ENCODE results near the gene DMD. TPM values are rescaled to one million over a fixed set of nuclear protein-coding genes. Genes with fewer than 3 reads are reported as not detected.

Gene DMD
- total RNA-seq, 5 donors from 2014 or later (not counting 1 experiment from before 2014, with no cell fraction given), result 0.73 to 1.6 (median 0.88) TPM; not detected in 1

DNA sequence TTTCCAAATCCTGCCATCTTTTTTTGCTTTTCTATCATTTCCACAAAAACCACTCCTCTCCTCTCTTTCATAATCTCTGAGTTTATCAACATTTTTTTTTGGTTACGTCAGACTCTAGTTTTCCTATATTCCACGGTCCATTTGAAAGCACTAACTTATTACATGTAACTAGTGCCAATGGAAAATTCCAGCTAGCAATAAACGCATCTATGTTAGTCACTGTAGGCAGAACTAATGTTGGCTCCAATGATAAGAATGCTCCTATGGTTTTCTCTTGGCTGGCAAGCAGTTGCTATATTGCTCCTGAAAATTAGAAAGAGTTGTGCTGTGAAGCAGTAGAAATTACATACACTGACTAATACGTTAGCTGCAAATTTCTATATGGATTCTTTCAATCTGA is 1504.9 kb downstream of the DMD start:
- CTCF ChIA-PET, result interaction anchor here in 1 of 2 donors (0.6 kb wide), 1 partner anchor 263 kb away, joined by 5 read pairs; no protein-coding TSS in a partner anchor

DNA sequence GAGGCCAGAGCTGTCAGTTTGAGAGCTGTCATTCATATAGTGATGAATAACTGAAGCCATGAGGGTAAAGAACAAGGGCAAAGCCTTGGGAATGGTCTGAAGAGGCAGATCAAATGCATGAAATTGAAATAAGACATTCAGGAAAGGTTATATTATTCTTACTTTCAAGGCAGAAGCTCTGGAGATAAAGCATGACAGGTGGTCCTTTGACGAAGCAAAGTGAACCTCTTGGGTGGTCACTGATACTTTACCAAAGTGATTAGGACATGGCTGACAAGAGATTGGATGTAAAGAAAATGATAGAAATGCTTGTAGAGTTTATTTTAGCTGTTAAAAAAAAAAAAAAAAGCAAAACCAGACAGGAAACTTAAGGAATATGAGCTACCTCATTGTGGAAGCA is 1505.5 kb downstream of the DMD start:
- H3K36me3 Mint-ChIP-seq, result no peaks in the 10 kb centered on the region
- H3K27ac ChIP-seq (ENCODE audit: low read length), result no peak overlapping the region
- no peak overlapping the region for H3K4me3 ChIP-seq (ENCODE audit: control insufficient read depth in 1 of 2, extremely low read depth in 1 of 2, low read length in 1 of 2)
- no peaks in the 10 kb centered on the region for H3K4me1 Mint-ChIP-seq
- peaks cover 0 to 4% of the 10 kb centered on the region in 2 donors for H3K27me3 Mint-ChIP-seq
- H3K27me3 ChIP-seq (replicated peaks in 1 of 2; ENCODE audit: control insufficient read depth in 2 of 2, extremely low read depth in 1 of 2, insufficient read depth in 2 of 2, low read length in 1 of 2), result no peaks in the 10 kb centered on the region
- no CpG with 5 or more reads among the region's 1 CpG for WGBS (ENCODE audit: insufficient coverage)
- DNase-seq, result no peak
- H3K9me3 Mint-ChIP-seq, result no peaks in the 10 kb centered on the region
- no peak for ATAC-seq (replicated peaks in 1 of 4)
- H3K36me3 ChIP-seq (ENCODE audit: control insufficient read depth in 2 of 2, extremely low read depth in 1 of 2, insufficient read depth in 1 of 2, low read length in 1 of 2), result no peaks in the 10 kb centered on the region
- POLR2A ChIA-PET, result interaction anchor here in 1 of 2 donors (0.6 kb wide), 1 partner anchor 64 kb away, joined by 4 read pairs; no protein-coding TSS in a partner anchor
- CTCF ChIA-PET, result interaction anchor here in 1 of 2 donors (0.6 kb wide), 1 partner anchor 264 kb away, joined by 5 read pairs; no protein-coding TSS in a partner anchor
- no peak overlapping the region for H3K4me3 Mint-ChIP-seq
- no peak overlapping the region for H3K27ac Mint-ChIP-seq
- no peaks in the 10 kb centered on the region for H3K4me1 ChIP-seq (ENCODE audit: control insufficient read depth in 1 of 2, extremely low read depth in 1 of 2, insufficient read depth in 2 of 2, low read length in 2 of 2)
- no peaks in the 10 kb centered on the region for H3K9me3 ChIP-seq

More for the DNA sequence above, 1504.9 kb downstream of the DMD start:
- Mint-ChIP-seq H3K9me3 (no peaks in the 10 kb centered on the region), H3K36me3 (no peaks in the 10 kb centered on the region), H3K27ac (no peak overlapping the region), H3K27me3 (peaks cover 0 to 4% of the 10 kb centered on the region in 2 donors), H3K4me3 (no peak overlapping the region), H3K4me1 (no peaks in the 10 kb centered on the region)
- Histone ChIP-seq H3K9me3 (no peaks in the 10 kb centered on the region), H3K27ac (ENCODE audit: low read length) (no peak overlapping the region), H3K27me3 (replicated peaks in 1 of 2; ENCODE audit: control insufficient read depth in 2 of 2, extremely low read depth in 1 of 2, insufficient read depth in 2 of 2, low read length in 1 of 2) (no peaks in the 10 kb centered on the region), H3K36me3 (ENCODE audit: control insufficient read depth in 2 of 2, extremely low read depth in 1 of 2, insufficient read depth in 1 of 2, low read length in 1 of 2) (no peaks in the 10 kb centered on the region), H3K4me3 (ENCODE audit: control insufficient read depth in 1 of 2, extremely low read depth in 1 of 2, low read length in 1 of 2) (no peak overlapping the region), H3K4me1 (ENCODE audit: control insufficient read depth in 1 of 2, extremely low read depth in 1 of 2, insufficient read depth in 2 of 2, low read length in 2 of 2) (no peaks in the 10 kb centered on the region)
- DNase-seq, result no peak
- ATAC-seq (replicated peaks in 1 of 4), result no peak
- WGBS (ENCODE audit: insufficient coverage), result no CpG with 5 or more reads among the region's 4 CpGs
- POLR2A ChIA-PET, result no interaction called here

DNA sequence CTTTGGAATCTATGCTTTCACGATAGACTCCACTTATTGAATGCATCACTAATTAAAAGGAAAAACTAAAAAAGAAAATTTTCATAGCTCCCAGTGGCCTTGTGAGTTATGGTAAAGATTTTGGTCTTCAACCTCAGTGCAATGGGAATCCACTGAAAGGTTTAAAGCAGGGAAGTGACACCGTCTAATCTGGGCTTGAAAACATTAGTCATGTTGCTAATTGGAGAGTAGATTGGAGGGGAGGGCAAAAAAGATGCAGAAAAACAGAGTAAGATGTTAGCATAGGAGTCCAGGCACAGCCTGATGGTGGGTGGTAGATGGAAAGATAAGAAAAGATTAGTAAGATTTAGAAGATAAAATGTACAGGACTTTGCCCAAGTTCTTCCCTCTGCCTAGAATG is 1506.4 kb downstream of the DMD start:
- H3K4me3 Mint-ChIP-seq, result no peak overlapping the region
- no peaks in the 10 kb centered on the region for H3K36me3 Mint-ChIP-seq
- Histone ChIP-seq H3K27ac (ENCODE audit: low read length) (no peak overlapping the region), H3K9me3 (no peaks in the 10 kb centered on the region), H3K4me1 (ENCODE audit: control insufficient read depth in 1 of 2, extremely low read depth in 1 of 2, insufficient read depth in 2 of 2, low read length in 2 of 2) (no peaks in the 10 kb centered on the region), H3K36me3 (ENCODE audit: control insufficient read depth in 2 of 2, extremely low read depth in 1 of 2, insufficient read depth in 1 of 2, low read length in 1 of 2) (no peaks in the 10 kb centered on the region), H3K27me3 (replicated peaks in 1 of 2; ENCODE audit: control insufficient read depth in 2 of 2, extremely low read depth in 1 of 2, insufficient read depth in 2 of 2, low read length in 1 of 2) (no peaks in the 10 kb centered on the region), H3K4me3 (ENCODE audit: control insufficient read depth in 1 of 2, extremely low read depth in 1 of 2, low read length in 1 of 2) (no peak overlapping the region)
- H3K27ac Mint-ChIP-seq, result no peak overlapping the region
- DNase-seq, result no peak
- POLR2A ChIA-PET, result no interaction called here
- WGBS (ENCODE audit: insufficient coverage), result 100% methylated on average over 1 of the region's 2 CpGs
- H3K27me3 Mint-ChIP-seq, result peaks cover 0 to 2% of the 10 kb centered on the region in 2 donors
- CTCF ChIA-PET, result no interaction called here
- no peaks in the 10 kb centered on the region for H3K9me3 Mint-ChIP-seq
- ATAC-seq (replicated peaks in 1 of 4), result no peak
- H3K4me1 Mint-ChIP-seq, result no peaks in the 10 kb centered on the region

DNA sequence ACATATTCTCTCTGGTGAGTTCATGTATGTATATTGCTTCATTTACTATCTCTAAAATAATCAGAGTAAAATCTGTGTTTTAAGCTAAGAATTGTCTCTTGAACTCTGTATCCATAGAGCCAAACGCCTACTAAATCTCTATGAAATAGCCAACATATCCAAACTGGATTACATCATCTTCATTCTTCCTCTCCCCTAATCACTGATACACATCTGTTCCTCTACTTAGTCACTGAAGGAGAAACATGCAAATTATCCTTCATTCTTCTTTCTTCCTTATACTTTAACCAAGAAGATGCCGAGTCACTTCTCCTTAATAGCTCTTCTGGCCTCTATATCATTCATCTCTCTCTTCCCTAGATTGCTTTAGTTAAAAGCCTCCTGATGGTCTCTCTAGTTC is 1509.1 kb downstream of the DMD start:
- ChIA-PET POLR2A (no interaction called here), CTCF (no interaction called here)
- no peaks in the 10 kb centered on the region for H3K36me3 ChIP-seq (ENCODE audit: control insufficient read depth in 2 of 2, extremely low read depth in 1 of 2, insufficient read depth in 1 of 2, low read length in 1 of 2)
- Mint-ChIP-seq H3K4me1 (no peaks in the 10 kb centered on the region), H3K4me3 (no peak overlapping the region), H3K27me3 (no peaks in the 10 kb centered on the region), H3K36me3 (no peaks in the 10 kb centered on the region), H3K27ac (no peak overlapping the region), H3K9me3 (no peaks in the 10 kb centered on the region)
- WGBS (ENCODE audit: insufficient coverage), result no CpG with 5 or more reads among the region's 2 CpGs
- no peak overlapping the region for H3K27ac ChIP-seq (ENCODE audit: low read length)
- no peak overlapping the region for H3K4me3 ChIP-seq (ENCODE audit: control insufficient read depth in 1 of 2, extremely low read depth in 1 of 2, low read length in 1 of 2)
- no peaks in the 10 kb centered on the region for H3K4me1 ChIP-seq (ENCODE audit: control insufficient read depth in 1 of 2, extremely low read depth in 1 of 2, insufficient read depth in 2 of 2, low read length in 2 of 2)
- H3K9me3 ChIP-seq, result no peaks in the 10 kb centered on the region
- ATAC-seq (replicated peaks in 1 of 4), result no peak
- H3K27me3 ChIP-seq (replicated peaks in 1 of 2; ENCODE audit: control insufficient read depth in 2 of 2, extremely low read depth in 1 of 2, insufficient read depth in 2 of 2, low read length in 1 of 2), result no peaks in the 10 kb centered on the region
- no peak for DNase-seq

DNA sequence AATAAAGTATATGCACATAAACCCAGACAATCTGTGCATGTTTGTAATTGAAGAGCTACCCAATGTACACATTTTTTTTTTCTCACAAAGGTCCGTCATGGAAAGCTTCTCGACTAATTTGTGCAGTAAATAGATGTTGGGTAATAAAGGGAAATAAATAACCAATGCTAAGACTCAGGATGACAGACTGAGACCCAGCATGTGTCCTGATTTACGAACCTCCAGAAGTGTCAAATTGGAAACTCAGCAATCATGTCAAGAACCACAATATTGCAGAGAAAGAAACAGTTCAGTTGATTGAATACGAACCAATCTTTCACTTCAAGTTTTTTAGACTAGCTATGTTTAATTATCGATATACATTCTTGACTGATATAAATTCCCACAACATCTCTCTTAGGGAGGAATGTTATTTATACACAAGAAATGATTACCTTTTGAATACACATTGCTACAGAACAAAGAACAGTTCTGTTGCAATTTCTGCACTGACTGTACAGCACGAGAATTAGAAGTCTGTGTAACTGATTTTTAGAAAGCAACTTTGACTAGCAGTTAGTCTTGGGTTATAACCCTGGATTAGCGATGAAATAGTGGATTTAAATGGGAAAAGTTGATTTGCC is 1513.9 kb downstream of the DMD start:
- Mint-ChIP-seq H3K27me3 (no peaks in the 10 kb centered on the region), H3K9me3 (peaks cover 0 to 4% (median 3%) of the 10 kb centered on the region in 3 donors), H3K4me3 (no peak overlapping the region), H3K4me1 (no peaks in the 10 kb centered on the region), H3K36me3 (no peaks in the 10 kb centered on the region), H3K27ac (no peak overlapping the region)
- no peak for ATAC-seq (replicated peaks in 1 of 4)
- WGBS (ENCODE audit: insufficient coverage), result no CpG with 5 or more reads among the region's 7 CpGs
- no peaks in the 10 kb centered on the region for H3K36me3 ChIP-seq (ENCODE audit: control insufficient read depth in 2 of 2, extremely low read depth in 1 of 2, insufficient read depth in 1 of 2, low read length in 1 of 2)
- H3K27ac ChIP-seq (ENCODE audit: low read length), result no peak overlapping the region
- POLR2A ChIA-PET, result no interaction called here
- no peaks in the 10 kb centered on the region for H3K4me1 ChIP-seq (ENCODE audit: control insufficient read depth in 1 of 2, extremely low read depth in 1 of 2, insufficient read depth in 2 of 2, low read length in 2 of 2)
- CTCF ChIA-PET, result no interaction called here
- no peaks in the 10 kb centered on the region for H3K9me3 ChIP-seq
- no peaks in the 10 kb centered on the region for H3K27me3 ChIP-seq (replicated peaks in 1 of 2; ENCODE audit: control insufficient read depth in 2 of 2, extremely low read depth in 1 of 2, insufficient read depth in 2 of 2, low read length in 1 of 2)
- no peak for DNase-seq
- no peak overlapping the region for H3K4me3 ChIP-seq (ENCODE audit: control insufficient read depth in 1 of 2, extremely low read depth in 1 of 2, low read length in 1 of 2)

DNA sequence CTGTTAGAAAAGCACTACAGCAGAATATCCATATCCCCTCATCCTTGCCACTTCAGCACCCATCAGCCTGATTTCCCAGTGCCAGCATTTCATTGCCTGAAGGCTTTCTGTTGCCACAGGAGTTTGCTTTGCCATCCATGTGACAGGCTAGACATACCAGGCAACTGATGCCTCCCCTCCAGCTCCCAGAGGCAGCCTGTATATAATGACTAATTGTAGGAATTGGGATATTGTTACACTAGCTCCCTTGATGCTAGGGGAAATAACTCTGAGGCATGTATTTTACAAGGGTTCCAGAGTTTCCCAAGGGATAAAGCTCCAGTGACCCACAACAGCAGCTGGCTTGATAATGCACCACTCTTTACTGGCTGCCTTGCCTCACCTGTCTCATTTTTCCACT is 1531.5 kb downstream of the DMD start:
- Histone ChIP-seq H3K4me1 (ENCODE audit: control insufficient read depth in 1 of 2, extremely low read depth in 1 of 2, insufficient read depth in 2 of 2, low read length in 2 of 2) (no peaks in the 10 kb centered on the region), H3K27me3 (replicated peaks in 1 of 2; ENCODE audit: control insufficient read depth in 2 of 2, extremely low read depth in 1 of 2, insufficient read depth in 2 of 2, low read length in 1 of 2) (no peaks in the 10 kb centered on the region), H3K4me3 (ENCODE audit: control insufficient read depth in 1 of 2, extremely low read depth in 1 of 2, low read length in 1 of 2) (no peak overlapping the region), H3K27ac (ENCODE audit: low read length) (no peak overlapping the region), H3K9me3 (no peaks in the 10 kb centered on the region), H3K36me3 (ENCODE audit: control insufficient read depth in 2 of 2, extremely low read depth in 1 of 2, insufficient read depth in 1 of 2, low read length in 1 of 2) (no peaks in the 10 kb centered on the region)
- Mint-ChIP-seq H3K36me3 (no peaks in the 10 kb centered on the region), H3K4me3 (no peak overlapping the region), H3K27ac (no peak overlapping the region), H3K9me3 (no peaks in the 10 kb centered on the region), H3K4me1 (no peaks in the 10 kb centered on the region), H3K27me3 (peaks cover 0 to 5% of the 10 kb centered on the region in 2 donors)
- no peak for DNase-seq
- POLR2A ChIA-PET, result no interaction called here
- CTCF ChIA-PET, result no interaction called here
- ATAC-seq (replicated peaks in 1 of 4), result no peak

DNA sequence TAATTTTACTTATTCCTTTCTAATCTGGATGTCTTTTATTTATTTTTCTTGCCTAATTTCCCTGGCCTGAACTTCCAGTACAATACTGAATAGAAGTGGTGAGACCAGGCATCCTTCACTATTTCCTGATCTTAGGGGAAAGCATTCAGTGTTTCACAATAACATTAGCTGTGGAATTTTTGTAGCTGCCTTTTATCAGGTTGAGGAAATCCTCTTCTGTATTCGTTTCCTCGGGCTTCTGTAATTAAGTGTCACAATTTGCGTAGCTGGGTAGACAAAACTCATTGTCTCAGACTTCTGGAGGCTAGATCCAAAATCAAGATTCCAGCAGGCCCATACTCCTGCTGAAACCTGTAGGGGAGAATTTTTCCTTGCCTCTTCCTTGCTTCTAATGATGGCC is 1541.1 kb downstream of the DMD start:
- CTCF ChIA-PET, result no interaction called here

More for the DNA sequence above, 1541.1 kb downstream of the DMD start:
- H3K27me3 ChIP-seq (replicated peaks in 1 of 2; ENCODE audit: control insufficient read depth in 2 of 2, extremely low read depth in 1 of 2, insufficient read depth in 2 of 2, low read length in 1 of 2), result no peaks in the 10 kb centered on the region
- no peak overlapping the region for H3K4me3 Mint-ChIP-seq
- no peaks in the 10 kb centered on the region for H3K9me3 ChIP-seq
- H3K4me1 ChIP-seq (ENCODE audit: control insufficient read depth in 1 of 2, extremely low read depth in 1 of 2, insufficient read depth in 2 of 2, low read length in 2 of 2), result no peaks in the 10 kb centered on the region
- H3K4me1 Mint-ChIP-seq, result no peaks in the 10 kb centered on the region
- H3K27me3 Mint-ChIP-seq, result peaks cover 0 to 12% of the 10 kb centered on the region in 2 donors
- H3K36me3 Mint-ChIP-seq, result no peaks in the 10 kb centered on the region
- H3K36me3 ChIP-seq (ENCODE audit: control insufficient read depth in 2 of 2, extremely low read depth in 1 of 2, insufficient read depth in 1 of 2, low read length in 1 of 2), result no peaks in the 10 kb centered on the region
- WGBS (ENCODE audit: insufficient coverage), result no CpG with 5 or more reads among the region's 3 CpGs
- no peak for ATAC-seq (replicated peaks in 1 of 4)
- peaks cover 0 to 3% (median 0%) of the 10 kb centered on the region in 3 donors for H3K9me3 Mint-ChIP-seq
- no peak for DNase-seq
- H3K27ac Mint-ChIP-seq, result no peak overlapping the region
- POLR2A ChIA-PET, result no interaction called here
- H3K4me3 ChIP-seq (ENCODE audit: control insufficient read depth in 1 of 2, extremely low read depth in 1 of 2, low read length in 1 of 2), result no peak overlapping the region
- H3K27ac ChIP-seq (ENCODE audit: low read length), result no peak overlapping the region
